SK-N-MC (cell line): Measurements from ENCODE around the gene PCED1B.

Source experiments
- EZH2 ChIP-seq: fragments of 200-600 bp; sonication (generic); IDR thresholded peaks from one replicate; pipeline ENCODE4 v1.6.1; 2017; ENCODE audit warnings: antibody characterized with exemption
- FOXP2 ChIP-seq: optimal IDR thresholded peaks from 2 replicates; pipeline ENCODE3; 2011; ENCODE audit warnings: mild to moderate bottlenecking, moderate library complexity; ENCODE audit not compliant: insufficient read depth; ENCODE audit errors: extremely low read length, control extremely low read depth
- POLR2AphosphoS5 ChIP-seq: IDR thresholded peaks from 2 replicates; pipeline ENCODE4 v1.6.1; 2012; ENCODE audit warnings: mild to moderate bottlenecking, low read depth, low read length, borderline replicate concordance

DNA sequence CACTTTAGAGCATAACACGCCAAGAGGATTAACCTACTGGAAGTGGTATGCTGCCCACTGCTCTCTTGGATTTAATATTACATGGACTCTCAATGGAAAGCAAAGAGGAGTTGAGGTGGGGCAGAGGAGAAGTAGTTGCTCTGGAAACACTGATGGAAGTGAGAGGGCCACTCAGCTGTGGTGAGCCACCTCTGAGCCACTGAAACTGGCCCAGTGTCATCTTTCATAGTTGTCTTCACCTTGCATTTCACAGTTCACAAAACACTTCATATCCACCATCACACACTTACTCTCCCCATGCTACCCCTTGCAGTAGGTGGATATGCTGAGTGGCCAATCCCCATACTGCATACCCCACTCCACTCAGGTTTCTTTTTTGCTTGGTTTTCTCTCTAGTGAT lies 12.2 kb upstream of the PCED1B start:
- no peak for TF ChIP-seq EZH2
- TF ChIP-seq POLR2AphosphoS5, result no peak
- TF ChIP-seq FOXP2, result no peak
